SH-SY5Y (cell line): ENCODE measurements around the gene TMEM39B.

Source experiments
- GATA2 ChIP-seq: IDR thresholded peaks from 2 replicates; pipeline ENCODE4 v1.6.1; 2011; ENCODE audit warnings: mild to moderate bottlenecking, low read depth, low read length
- GATA3 ChIP-seq: IDR thresholded peaks from 2 replicates; pipeline ENCODE4 v1.6.1; 2011; ENCODE audit warnings: low read depth, mild to moderate bottlenecking, low read length, moderate library complexity

- TF ChIP-seq GATA2 = no peak
- no peak for TF ChIP-seq GATA3
Measured at GRCh38 chr1:32126770-32127169, 54.0 kb downstream of the TMEM39B start.
